Measurements from ENCODE around the gene ADAM12.
"Not testable (repeated sequence)": the region's sequence is repeated elsewhere in the genome, so short reads cannot be mapped to it uniquely, and the experiment has no call there.

Gene ADAM12

GRCh38 chr10:126262233-126262838 lies 125.9 kb downstream of the ADAM12 start:
- no peak for DNase-seq (ENCODE audit: low read depth in 3 of 3)

- DNase-seq (ENCODE audit: low read depth in 3 of 3): no peak
Observed at GRCh38 chr10:126259760-126260479, 128.4 kb downstream of the ADAM12 start.

GRCh38 chr10:126256864-126257263 lies 131.4 kb downstream of the ADAM12 start:
- no peak for DNase-seq (ENCODE audit: low read depth in 3 of 3)

DNA sequence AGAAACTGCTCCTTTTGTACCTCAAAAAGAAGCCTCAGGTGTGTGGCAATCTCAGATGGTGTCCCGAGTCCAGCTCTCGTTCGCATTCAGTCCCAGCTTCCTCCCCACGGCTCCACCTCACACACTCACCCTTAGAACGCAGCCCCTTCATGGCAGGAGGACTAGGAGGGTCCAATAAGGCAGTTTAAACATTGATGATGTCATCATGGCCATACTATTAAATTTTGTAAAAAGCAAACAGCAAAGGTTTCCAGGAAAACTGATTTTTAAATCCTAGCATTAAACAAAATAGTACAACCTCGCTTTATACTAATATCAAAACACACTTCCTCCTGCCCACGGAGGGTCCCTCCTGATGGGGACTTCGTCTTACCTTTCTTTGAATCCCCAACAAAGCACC lies 133.0 kb downstream of the ADAM12 start:
- no peak for DNase-seq (ENCODE audit: low read depth in 3 of 3)

DNA sequence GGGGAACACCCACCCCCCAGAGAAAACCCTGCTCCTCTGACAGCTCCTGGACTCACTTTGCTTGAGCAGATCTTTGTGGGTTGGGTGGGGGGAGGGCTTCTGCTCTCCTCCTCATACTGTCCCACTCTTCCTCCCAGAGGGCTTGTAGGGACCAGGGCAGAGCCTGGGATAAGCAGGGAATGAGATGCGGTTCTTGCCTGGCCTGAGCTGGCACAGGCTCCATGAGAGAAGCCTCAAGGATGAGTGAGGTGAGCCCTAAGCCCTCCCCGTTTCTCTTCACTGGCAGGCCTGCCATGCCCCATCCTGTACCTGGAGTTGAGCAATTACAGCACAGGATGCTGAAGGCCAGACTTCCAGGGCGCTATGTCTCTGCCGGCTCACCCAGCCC lies 134.7 kb downstream of the ADAM12 start:
- no peak for DNase-seq (ENCODE audit: low read depth in 3 of 3)

GRCh38 chr10:126252884-126253610 lies 135.2 kb downstream of the ADAM12 start:
- DNase-seq (ENCODE audit: low read depth in 3 of 3): no peak

DNA sequence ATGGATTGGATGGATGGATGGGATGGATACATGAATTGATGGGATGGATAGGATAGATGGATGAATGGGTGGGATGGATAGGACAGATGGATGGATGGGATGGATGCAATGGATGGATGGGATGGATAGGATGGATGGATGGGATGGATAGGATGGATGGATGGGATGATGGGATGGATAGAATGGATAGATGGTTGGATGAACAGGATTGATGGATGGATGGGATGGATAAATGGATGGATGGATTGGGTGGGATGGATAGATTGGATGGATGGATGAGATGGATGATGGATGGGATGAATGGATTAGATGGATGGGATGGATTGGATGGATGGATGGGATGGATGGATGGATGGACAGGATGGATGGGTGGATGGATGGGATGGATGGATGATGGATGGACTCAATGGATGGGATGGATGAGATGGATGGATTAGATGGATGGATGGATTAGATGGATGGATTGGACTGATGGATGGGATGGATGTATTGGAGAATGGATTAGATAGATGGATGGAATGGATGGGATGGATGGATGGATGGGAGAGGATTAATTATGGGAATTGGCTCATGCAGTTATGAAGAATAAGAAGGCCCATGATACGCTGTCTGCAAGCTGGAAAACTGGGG lies 136.4 kb downstream of the ADAM12 start:
- no peak for DNase-seq (ENCODE audit: low read depth in 3 of 3)

GRCh38 chr10:126250527-126251310 lies 137.6 kb downstream of the ADAM12 start:
- DNase-seq (ENCODE audit: low read depth in 3 of 3): no peak

GRCh38 chr10:126250045-126250444 lies 138.2 kb downstream of the ADAM12 start:
- no peak for DNase-seq (ENCODE audit: low read depth in 3 of 3)

DNA sequence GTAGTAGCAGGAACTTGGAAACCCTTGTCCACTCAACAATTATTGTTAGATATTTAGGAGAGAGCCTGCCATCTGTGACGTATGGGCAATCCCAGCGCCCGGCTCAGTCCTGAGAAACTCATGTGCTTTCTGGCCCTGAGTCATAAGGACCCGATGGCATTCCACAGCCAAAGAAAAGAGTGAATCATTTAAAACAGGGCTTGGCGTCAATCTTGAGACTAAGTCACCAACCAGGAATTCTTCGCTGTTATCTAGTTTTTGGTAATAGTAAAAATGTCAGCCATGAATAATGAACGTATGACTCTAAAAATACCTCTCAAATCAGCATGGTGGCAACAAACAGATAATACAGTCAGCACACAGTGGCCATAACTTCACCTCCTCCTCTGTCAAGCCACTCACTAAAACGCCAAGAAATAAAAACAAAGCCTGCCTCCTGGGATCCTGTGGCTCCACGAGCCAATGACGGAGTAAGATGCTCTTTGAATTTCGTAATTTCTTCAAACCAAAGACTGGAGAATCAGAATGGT lies 140.8 kb downstream of the ADAM12 start:
- DNase-seq (ENCODE audit: low read depth in 3 of 3): no peak

DNA sequence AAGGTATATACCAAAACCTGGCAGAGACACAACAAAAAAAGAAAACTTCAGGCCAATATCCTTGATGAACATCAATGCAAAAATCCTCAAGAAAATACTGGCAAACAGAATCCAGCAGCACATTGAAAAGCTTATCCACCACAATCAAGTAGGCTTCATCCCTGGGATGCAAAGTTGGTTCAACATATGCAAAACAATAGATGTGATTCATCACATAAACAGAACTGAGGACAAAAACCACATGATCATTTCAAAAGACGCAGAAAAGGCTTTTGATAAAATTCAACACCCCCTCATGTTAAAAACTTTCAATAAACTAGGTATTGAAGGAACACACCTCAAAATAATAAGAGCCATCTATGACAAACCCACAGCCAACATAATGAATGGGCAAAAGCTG lies 141.9 kb downstream of the ADAM12 start:
- DNase-seq (ENCODE audit: low read depth in 3 of 3): not testable (repeated sequence)

- no peak for DNase-seq (ENCODE audit: low read depth in 3 of 3)
Observed at GRCh38 chr10:126245501-126245900, 142.8 kb downstream of the ADAM12 start.

DNA sequence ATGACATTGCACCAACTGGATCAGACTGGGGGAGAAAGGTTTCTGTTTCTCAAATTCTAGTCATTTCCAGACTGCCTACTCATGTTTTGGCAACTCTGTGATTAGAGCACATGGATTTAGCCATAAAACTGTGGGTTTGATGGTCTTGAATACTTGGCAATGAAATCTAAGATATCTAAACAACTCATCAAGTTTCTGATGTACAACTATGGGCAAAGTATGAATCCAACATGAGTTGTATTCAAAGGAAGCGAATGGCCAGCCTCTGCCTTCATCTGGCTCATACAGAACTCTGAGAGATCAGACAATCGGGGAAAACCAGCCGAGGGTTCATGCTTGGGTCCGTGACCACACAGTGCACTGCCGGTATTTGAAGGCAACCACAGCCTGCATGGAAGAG lies 144.3 kb downstream of the ADAM12 start:
- no peak for DNase-seq (ENCODE audit: low read depth in 3 of 3)

- DNase-seq (ENCODE audit: low read depth in 3 of 3): no peak
Observed at GRCh38 chr10:126243306-126243705, 145.0 kb downstream of the ADAM12 start.

GRCh38 chr10:126242397-126243260 lies 145.6 kb downstream of the ADAM12 start:
- DNase-seq (ENCODE audit: low read depth in 3 of 3): no peak

- no peak for DNase-seq (ENCODE audit: low read depth in 3 of 3)
Observed at GRCh38 chr10:126240483-126240882, 147.8 kb downstream of the ADAM12 start.

DNA sequence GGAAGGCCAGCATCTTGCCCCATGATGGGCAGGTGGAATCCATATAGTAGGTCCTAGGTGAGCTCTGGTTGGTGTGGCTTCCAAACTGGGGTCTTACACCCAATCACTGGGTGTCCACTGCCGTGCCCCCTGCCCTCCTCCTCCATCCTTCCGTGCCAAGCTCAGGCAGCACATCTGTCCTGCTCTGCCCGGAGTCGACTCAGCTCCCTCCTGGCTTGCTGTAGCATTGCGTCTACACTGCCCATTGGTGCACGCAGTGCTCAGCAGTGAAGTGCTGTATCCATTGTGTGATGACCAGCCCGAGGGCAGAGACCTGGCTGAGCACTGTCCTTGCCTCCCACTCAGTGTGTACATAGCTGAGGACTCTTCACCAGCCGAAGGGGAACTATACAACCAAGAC lies 148.4 kb downstream of the ADAM12 start:
- DNase-seq (ENCODE audit: low read depth in 3 of 3): no peak

DNA sequence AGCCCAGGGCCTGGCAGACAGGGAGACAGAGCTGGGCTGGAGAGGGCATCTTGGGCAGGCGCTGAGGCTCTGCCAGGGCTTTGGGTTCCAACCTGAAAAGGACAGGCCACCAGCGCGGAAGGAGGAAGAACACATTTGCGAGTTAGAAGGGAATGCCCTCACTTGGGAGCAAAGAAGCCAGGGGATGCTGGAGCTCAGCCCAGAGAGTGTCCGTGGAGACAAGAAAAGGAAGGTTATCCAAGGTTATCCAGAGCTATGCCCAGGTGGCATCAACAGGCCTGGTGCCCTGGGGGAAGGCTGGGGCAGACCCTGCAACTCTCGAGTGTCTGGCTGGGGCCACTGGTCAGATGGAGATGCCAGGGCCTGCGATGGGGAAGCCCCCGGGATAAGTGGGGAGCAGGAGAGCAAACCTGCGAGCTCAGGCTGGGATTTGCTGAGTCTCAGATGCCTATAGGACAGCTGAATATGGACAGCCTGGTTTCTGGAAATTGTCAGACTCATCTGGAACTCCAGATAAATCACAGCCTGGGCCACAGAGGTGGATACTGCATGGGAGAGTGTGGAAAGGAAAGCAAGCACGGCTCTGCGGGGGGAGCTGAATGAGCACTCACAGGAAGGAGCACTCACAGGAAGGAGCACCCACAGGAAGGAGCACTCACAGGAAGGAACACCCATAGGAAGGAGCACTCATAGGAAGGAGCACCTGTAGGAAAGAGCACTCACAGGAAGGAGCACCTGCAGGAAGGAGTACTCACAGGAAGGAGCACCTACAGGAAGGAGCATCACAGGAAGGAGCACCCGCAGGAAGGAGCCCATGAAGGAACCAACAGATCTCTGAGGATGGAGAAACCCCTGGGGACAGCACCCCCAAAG lies 152.1 kb downstream of the ADAM12 start:
- no peak for DNase-seq (ENCODE audit: low read depth in 3 of 3)
